GM21447 (cell line): Measurements from ENCODE around the gene ATR.
"Not testable (repeated sequence)": the region's sequence is repeated elsewhere in the genome, so short reads cannot be mapped to it uniquely, and the experiment has no call there.

Source experiments
- ATAC-seq: cut with Tn5 transposase; IDR thresholded peaks from one replicate; pipeline ENCODE4 v1.9.1; 2021; ENCODE audit not compliant: unreplicated experiment

ATR gene

GRCh38 chr3:142459096-142459495, 119.4 kb downstream of the ATR start:
- no peak for ATAC-seq

- no peak for ATAC-seq
These were observed 127.7 kb downstream of the ATR start for GRCh38 chr3:142450881-142451280.

GRCh38 chr3:142450189-142450588, 128.3 kb downstream of the ATR start:
- ATAC-seq = no peak

- ATAC-seq = peak; percentile 77
These were observed 130.4 kb downstream of the ATR start, which contains the start of gene XRN1 for GRCh38 chr3:142447852-142448823. Gene XRN1, minus strand, starts transcription at chr3:142448037. Its CDS starts 93 bp downstream, at chr3:142447944.

- peak; percentile 30 for ATAC-seq
These were observed 131.2 kb downstream of the ATR start for GRCh38 chr3:142447301-142447851.

GRCh38 chr3:142445816-142446254, 132.7 kb downstream of the ATR start:
- ATAC-seq = peak; percentile 53

GRCh38 chr3:142444343-142444742, 134.2 kb downstream of the ATR start:
- ATAC-seq = no peak

- ATAC-seq = not testable (repeated sequence)
These were observed 135.5 kb downstream of the ATR start for GRCh38 chr3:142443060-142443459.

- not testable (repeated sequence) for ATAC-seq
These were observed 138.9 kb downstream of the ATR start for GRCh38 chr3:142439499-142440220.

GRCh38 chr3:142438096-142438495, 140.4 kb downstream of the ATR start:
- not testable (repeated sequence) for ATAC-seq

GRCh38 chr3:142436951-142437585, 141.5 kb downstream of the ATR start:
- no peak for ATAC-seq

- no peak for ATAC-seq
These were observed 144.0 kb downstream of the ATR start for GRCh38 chr3:142434503-142434902.

- ATAC-seq = no peak
These were observed 145.4 kb downstream of the ATR start for GRCh38 chr3:142433110-142433509.

GRCh38 chr3:142429582-142429981, 149.0 kb downstream of the ATR start:
- no peak for ATAC-seq

- ATAC-seq = no peak
These were observed 153.8 kb downstream of the ATR start for GRCh38 chr3:142424754-142425153.

GRCh38 chr3:142418926-142419592, 159.5 kb downstream of the ATR start:
- no peak for ATAC-seq

- ATAC-seq = no peak
These were observed 161.2 kb downstream of the ATR start for GRCh38 chr3:142417302-142417701.

GRCh38 chr3:142400537-142400936, 178.0 kb downstream of the ATR start:
- not testable (repeated sequence) for ATAC-seq
